ENCODE data around the gene ARHGAP24. TPM values are rescaled to one million over a fixed set of nuclear protein-coding genes. Genes with fewer than 3 reads are reported as not detected.
"Not testable (repeated sequence)": the region's sequence is repeated elsewhere in the genome, so short reads cannot be mapped to it uniquely, and the experiment has no call there.

ARHGAP24 gene
- total RNA-seq, 1 donor from 2014 or later, result not detected

- Mint-ChIP-seq H3K27me3 (ENCODE audit: insufficient read depth) (no peaks in the 10 kb centered on the region), H3K9me3 (no peaks in the 10 kb centered on the region), H3K36me3 (ENCODE audit: low read depth) (no peaks in the 10 kb centered on the region), H3K4me3 (no peak overlapping the region), H3K27ac (no peak overlapping the region), H3K4me1 (ENCODE audit: low read depth) (no peaks in the 10 kb centered on the region)
- intact Hi-C loops (cut with micrococcal nuclease), result no loop called here
- DNase-seq (ENCODE audit: low spot score), result no peak
These were observed 39.2 kb downstream of the ARHGAP24 start for GRCh38 chr4:85514117-85514516.

DNA sequence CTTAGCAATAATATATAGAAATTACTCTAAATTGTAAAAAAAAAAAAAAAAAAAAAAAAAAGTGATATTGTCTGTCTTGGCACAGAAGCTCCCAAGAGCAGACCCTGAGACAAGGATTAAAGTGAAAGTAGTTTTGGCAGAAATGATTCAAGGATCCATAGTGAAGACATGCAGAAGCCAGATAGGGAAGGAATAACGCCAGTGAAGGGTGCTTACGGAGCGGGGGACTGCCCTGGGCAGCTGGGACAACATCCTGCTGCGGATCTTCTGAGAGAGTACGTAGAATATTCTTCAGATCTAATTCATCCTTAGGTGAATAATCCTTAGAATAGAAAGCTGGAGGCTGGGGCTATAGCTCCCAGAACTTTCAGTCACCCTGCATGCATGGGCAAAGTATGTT, 39.8 kb downstream of the ARHGAP24 start:
- DNase-seq (ENCODE audit: low spot score), result no peak
- Mint-ChIP-seq H3K4me3 (no peak overlapping the region), H3K9me3 (no peaks in the 10 kb centered on the region), H3K27ac (no peak overlapping the region), H3K4me1 (ENCODE audit: low read depth) (no peaks in the 10 kb centered on the region), H3K36me3 (ENCODE audit: low read depth) (no peaks in the 10 kb centered on the region), H3K27me3 (ENCODE audit: insufficient read depth) (no peaks in the 10 kb centered on the region)
- intact Hi-C loops (cut with micrococcal nuclease), result no loop called here

DNA sequence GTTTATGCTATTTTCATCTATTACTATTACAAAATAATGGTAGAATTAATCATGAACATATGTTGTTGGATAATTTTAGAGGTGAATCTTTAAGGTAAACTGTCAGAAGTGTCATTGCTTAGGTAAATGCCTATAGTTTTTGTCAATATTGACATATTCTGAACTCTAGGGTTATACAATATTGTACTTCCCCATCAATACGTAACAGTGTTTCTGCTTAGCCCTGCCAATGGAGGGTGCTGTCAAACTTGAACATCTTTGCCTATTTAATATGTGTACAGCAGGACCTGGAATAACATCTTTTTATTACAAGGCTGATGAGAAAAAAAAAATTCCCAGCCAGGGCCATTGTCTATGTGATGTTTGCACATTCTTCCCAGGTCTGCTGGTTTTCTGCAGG, 40.8 kb downstream of the ARHGAP24 start:
- H3K9me3 Mint-ChIP-seq, result no peaks in the 10 kb centered on the region
- no peaks in the 10 kb centered on the region for H3K27me3 Mint-ChIP-seq (ENCODE audit: insufficient read depth)
- H3K4me1 Mint-ChIP-seq (ENCODE audit: low read depth), result no peaks in the 10 kb centered on the region
- H3K27ac Mint-ChIP-seq, result no peak overlapping the region
- H3K36me3 Mint-ChIP-seq (ENCODE audit: low read depth), result no peaks in the 10 kb centered on the region
- no peak for DNase-seq (ENCODE audit: low spot score)
- intact Hi-C loops (cut with micrococcal nuclease), result no loop called here
- H3K4me3 Mint-ChIP-seq, result no peak overlapping the region

GRCh38 chr4:85518526-85518925, 43.6 kb downstream of the ARHGAP24 start:
- DNase-seq (ENCODE audit: low spot score); H3K4me3 Mint-ChIP-seq; H3K27me3 Mint-ChIP-seq (ENCODE audit: insufficient read depth); H3K36me3 Mint-ChIP-seq (ENCODE audit: low read depth); H3K4me1 Mint-ChIP-seq (ENCODE audit: low read depth); H3K27ac Mint-ChIP-seq; H3K9me3 Mint-ChIP-seq; intact Hi-C loops (cut with micrococcal nuclease): not testable (repeated sequence)

DNA sequence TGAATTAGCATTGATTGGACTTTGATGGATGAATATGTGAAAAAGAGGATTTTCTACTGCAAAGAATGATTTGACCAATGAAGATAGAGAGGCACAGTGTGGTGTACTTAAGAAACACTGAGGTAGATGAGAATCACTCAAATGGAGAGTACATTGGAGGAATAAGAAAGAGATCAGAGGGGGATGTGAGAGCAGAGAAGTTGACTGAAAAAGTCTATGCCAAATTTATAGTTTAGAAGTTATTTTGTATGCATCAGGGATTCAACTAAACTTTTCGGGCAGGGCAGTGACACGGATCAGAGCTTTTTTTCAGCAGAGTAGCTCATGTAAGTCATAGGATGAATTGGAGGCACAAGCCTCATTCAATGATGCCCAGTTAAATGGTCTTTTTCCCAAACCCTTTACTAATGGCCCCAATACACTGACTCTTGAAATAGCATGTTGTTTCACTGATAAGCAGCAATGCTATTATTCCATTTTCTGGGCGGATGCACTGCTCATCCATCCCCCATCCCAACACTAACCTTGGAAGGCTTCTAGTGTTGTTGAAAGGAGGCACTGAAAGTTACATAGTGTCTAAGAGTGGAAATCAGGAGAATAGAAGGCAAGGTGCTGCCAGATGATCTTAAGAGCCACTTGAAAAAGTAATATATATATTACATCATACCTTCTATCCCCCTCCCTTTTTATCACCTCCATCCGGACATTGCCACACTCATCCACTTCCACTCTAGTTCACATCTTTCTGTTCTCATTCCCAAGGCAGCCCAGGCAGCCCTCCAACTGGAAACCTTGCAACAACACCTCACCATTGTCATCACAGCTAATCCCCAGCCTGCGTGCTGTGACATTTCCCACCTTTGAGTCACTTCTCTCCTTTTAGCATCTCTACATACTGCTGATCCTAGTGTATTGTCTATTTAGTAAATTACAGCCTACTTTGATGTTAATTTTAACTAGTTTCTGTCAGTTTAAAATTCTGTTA, 46.1 kb downstream of the ARHGAP24 start:
- Mint-ChIP-seq H3K27me3 (ENCODE audit: insufficient read depth) (no peaks in the 10 kb centered on the region), H3K36me3 (ENCODE audit: low read depth) (no peaks in the 10 kb centered on the region), H3K9me3 (no peaks in the 10 kb centered on the region), H3K4me3 (no peak overlapping the region), H3K4me1 (ENCODE audit: low read depth) (no peaks in the 10 kb centered on the region), H3K27ac (no peak overlapping the region)
- DNase-seq (ENCODE audit: low spot score), result no peak
- intact Hi-C loops (cut with micrococcal nuclease), result no loop called here

DNA sequence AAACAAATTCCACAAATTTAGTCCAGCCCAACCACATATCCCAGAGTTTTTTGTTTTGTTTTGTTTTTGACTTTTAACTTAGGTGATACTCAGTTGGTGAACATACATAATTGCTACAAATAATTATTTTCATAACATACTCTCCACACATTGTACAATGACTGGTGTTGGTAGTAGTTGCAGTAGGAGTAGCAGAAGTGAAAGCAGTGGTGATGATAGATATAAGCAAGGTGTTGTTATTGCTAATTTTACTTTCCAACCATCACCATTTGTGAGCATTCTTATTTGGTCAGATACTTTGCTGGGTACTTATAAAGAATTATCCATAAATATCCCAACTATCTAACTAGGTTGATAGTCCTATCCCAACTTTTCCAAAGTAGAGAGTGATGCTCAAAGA, 47.3 kb downstream of the ARHGAP24 start:
- no peaks in the 10 kb centered on the region for H3K4me1 Mint-ChIP-seq (ENCODE audit: low read depth)
- H3K27ac Mint-ChIP-seq, result no peak overlapping the region
- H3K9me3 Mint-ChIP-seq, result no peaks in the 10 kb centered on the region
- H3K27me3 Mint-ChIP-seq (ENCODE audit: insufficient read depth), result no peaks in the 10 kb centered on the region
- no peak for DNase-seq (ENCODE audit: low spot score)
- intact Hi-C loops (cut with micrococcal nuclease), result no loop called here
- no peaks in the 10 kb centered on the region for H3K36me3 Mint-ChIP-seq (ENCODE audit: low read depth)
- no peak overlapping the region for H3K4me3 Mint-ChIP-seq

GRCh38 chr4:85522836-85523235, 47.9 kb downstream of the ARHGAP24 start:
- DNase-seq (ENCODE audit: low spot score), result no peak
- Mint-ChIP-seq H3K4me1 (ENCODE audit: low read depth) (no peaks in the 10 kb centered on the region), H3K27ac (no peak overlapping the region), H3K4me3 (no peak overlapping the region), H3K27me3 (ENCODE audit: insufficient read depth) (no peaks in the 10 kb centered on the region), H3K9me3 (no peaks in the 10 kb centered on the region), H3K36me3 (ENCODE audit: low read depth) (no peaks in the 10 kb centered on the region)
- intact Hi-C loops (cut with micrococcal nuclease), result no loop called here

GRCh38 chr4:85527815-85528214, 52.9 kb downstream of the ARHGAP24 start:
- no peaks in the 10 kb centered on the region for H3K27me3 Mint-ChIP-seq (ENCODE audit: insufficient read depth)
- no peak overlapping the region for H3K27ac Mint-ChIP-seq
- no peaks in the 10 kb centered on the region for H3K36me3 Mint-ChIP-seq (ENCODE audit: low read depth)
- H3K9me3 Mint-ChIP-seq, result no peaks in the 10 kb centered on the region
- intact Hi-C loops (cut with micrococcal nuclease), result no loop called here
- DNase-seq (ENCODE audit: low spot score), result no peak
- H3K4me1 Mint-ChIP-seq (ENCODE audit: low read depth), result no peaks in the 10 kb centered on the region
- H3K4me3 Mint-ChIP-seq, result no peak overlapping the region

- intact Hi-C loops (cut with micrococcal nuclease), result no loop called here
These were observed 56.8 kb downstream of the ARHGAP24 start for GRCh38 chr4:85531560-85532341.

GRCh38 chr4:85534120-85534519, 59.2 kb downstream of the ARHGAP24 start:
- H3K9me3 Mint-ChIP-seq, result no peaks in the 10 kb centered on the region
- no peak for DNase-seq (ENCODE audit: low spot score)
- no peak overlapping the region for H3K4me3 Mint-ChIP-seq
- no peaks in the 10 kb centered on the region for H3K27me3 Mint-ChIP-seq (ENCODE audit: insufficient read depth)
- H3K4me1 Mint-ChIP-seq (ENCODE audit: low read depth), result no peaks in the 10 kb centered on the region
- no peak overlapping the region for H3K27ac Mint-ChIP-seq
- H3K36me3 Mint-ChIP-seq (ENCODE audit: low read depth), result no peaks in the 10 kb centered on the region
- intact Hi-C loops (cut with micrococcal nuclease), result no loop called here

More at GRCh38 chr4:85531560-85532341, 56.8 kb downstream of the ARHGAP24 start:
- Mint-ChIP-seq H3K4me1 (ENCODE audit: low read depth) (no peaks in the 10 kb centered on the region), H3K9me3 (no peaks in the 10 kb centered on the region), H3K4me3 (no peak overlapping the region), H3K36me3 (ENCODE audit: low read depth) (no peaks in the 10 kb centered on the region), H3K27me3 (ENCODE audit: insufficient read depth) (no peaks in the 10 kb centered on the region), H3K27ac (no peak overlapping the region)
- DNase-seq (ENCODE audit: low spot score), result no peak

DNA sequence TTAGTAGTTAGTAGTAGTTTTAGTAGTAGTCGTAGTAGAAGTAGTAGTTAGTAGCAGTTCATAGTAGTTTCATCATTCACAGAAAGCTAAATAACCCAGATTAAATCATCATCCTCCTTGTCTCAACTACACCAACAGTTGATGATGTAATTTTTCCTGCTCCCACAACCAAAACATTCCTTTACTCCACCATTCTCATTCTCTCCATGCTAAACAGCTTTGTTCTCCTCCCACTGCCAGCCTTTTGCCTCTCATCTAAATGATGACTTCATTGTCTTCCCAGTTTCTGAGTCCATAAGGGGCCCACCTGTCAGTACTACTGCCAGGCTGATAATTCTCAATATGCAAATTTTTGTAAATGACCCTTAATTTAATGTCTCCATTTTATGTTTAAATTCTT, 68.9 kb downstream of the ARHGAP24 start:
- no peak for DNase-seq (ENCODE audit: low spot score)
- Mint-ChIP-seq H3K36me3 (ENCODE audit: low read depth) (no peaks in the 10 kb centered on the region), H3K9me3 (no peaks in the 10 kb centered on the region), H3K27ac (no peak overlapping the region), H3K4me3 (no peak overlapping the region), H3K4me1 (ENCODE audit: low read depth) (no peaks in the 10 kb centered on the region), H3K27me3 (ENCODE audit: insufficient read depth) (no peaks in the 10 kb centered on the region)
- intact Hi-C loops (cut with micrococcal nuclease), result no loop called here

DNA sequence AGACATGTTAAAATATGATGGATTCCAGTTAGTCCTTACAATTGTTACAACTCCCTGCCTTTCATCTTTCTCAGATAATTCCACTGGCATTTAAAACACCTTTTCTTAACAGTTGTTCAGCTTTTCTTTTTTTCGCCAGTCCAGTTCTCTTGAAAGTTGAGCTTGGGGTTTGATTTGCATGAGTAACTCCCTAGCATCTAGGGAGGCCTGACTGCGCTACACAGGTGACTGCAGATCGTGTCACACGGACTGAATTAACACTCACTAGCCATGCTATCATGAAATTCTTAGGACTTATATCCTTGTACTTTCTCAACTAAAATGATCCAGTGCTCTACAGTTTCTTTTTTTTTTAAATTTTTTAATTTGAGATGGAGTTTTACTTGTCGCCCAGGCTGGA, 69.8 kb downstream of the ARHGAP24 start:
- Mint-ChIP-seq H3K27ac (no peak overlapping the region), H3K9me3 (no peaks in the 10 kb centered on the region), H3K4me3 (no peak overlapping the region), H3K36me3 (ENCODE audit: low read depth) (no peaks in the 10 kb centered on the region), H3K27me3 (ENCODE audit: insufficient read depth) (no peaks in the 10 kb centered on the region), H3K4me1 (ENCODE audit: low read depth) (no peaks in the 10 kb centered on the region)
- DNase-seq (ENCODE audit: low spot score), result no peak
- intact Hi-C loops (cut with micrococcal nuclease), result no loop called here

DNA sequence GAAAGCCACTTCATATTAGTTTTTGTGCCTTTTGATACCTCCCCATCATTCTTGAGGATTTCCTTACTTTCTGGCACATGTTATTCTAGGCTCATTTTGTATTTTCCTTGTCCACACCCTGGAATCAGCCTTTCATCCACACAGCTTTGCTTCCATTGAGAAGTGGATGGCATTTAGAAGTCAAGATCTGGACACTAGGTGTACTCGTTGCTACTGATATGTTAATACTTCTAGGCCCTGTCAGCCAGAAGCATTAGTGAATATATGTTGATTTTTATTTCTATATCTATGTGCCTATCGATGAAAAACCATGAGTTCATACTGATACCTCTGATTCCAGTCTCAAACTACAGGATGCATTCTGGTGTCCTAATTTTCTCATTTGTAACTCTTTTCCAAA, 73.2 kb downstream of the ARHGAP24 start:
- no peak overlapping the region for H3K4me3 Mint-ChIP-seq
- H3K27ac Mint-ChIP-seq, result no peak overlapping the region
- H3K9me3 Mint-ChIP-seq, result peaks cover 7% of the 10 kb centered on the region
- no peak for DNase-seq (ENCODE audit: low spot score)
- H3K27me3 Mint-ChIP-seq (ENCODE audit: insufficient read depth), result no peaks in the 10 kb centered on the region
- intact Hi-C loops (cut with micrococcal nuclease), result no loop called here
- no peaks in the 10 kb centered on the region for H3K36me3 Mint-ChIP-seq (ENCODE audit: low read depth)
- no peaks in the 10 kb centered on the region for H3K4me1 Mint-ChIP-seq (ENCODE audit: low read depth)
